ENCODE measurements around the gene SEMA3A. TPM values are rescaled to one million over a fixed set of nuclear protein-coding genes. Genes with fewer than 3 reads are reported as not detected.

Gene SEMA3A
- total RNA-seq, 4 donors from 2014 or later, result 2.9 to 42.5 (median 25.7) TPM

GRCh38 chr7:84039432-84039831 lies 155.2 kb downstream of the SEMA3A start:
- TF ChIP-seq, protein P1, sequence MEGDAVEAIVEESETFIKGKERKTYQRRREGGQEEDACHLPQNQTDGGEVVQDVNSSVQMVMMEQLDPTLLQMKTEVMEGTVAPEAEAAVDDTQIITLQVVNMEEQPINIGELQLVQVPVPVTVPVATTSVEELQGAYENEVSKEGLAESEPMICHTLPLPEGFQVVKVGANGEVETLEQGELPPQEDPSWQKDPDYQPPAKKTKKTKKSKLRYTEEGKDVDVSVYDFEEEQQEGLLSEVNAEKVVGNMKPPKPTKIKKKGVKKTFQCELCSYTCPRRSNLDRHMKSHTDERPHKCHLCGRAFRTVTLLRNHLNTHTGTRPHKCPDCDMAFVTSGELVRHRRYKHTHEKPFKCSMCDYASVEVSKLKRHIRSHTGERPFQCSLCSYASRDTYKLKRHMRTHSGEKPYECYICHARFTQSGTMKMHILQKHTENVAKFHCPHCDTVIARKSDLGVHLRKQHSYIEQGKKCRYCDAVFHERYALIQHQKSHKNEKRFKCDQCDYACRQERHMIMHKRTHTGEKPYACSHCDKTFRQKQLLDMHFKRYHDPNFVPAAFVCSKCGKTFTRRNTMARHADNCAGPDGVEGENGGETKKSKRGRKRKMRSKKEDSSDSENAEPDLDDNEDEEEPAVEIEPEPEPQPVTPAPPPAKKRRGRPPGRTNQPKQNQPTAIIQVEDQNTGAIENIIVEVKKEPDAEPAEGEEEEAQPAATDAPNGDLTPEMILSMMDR (IDR thresholded peaks at IDR 0.05; ENCODE audit: low read depth), result no peak

DNA sequence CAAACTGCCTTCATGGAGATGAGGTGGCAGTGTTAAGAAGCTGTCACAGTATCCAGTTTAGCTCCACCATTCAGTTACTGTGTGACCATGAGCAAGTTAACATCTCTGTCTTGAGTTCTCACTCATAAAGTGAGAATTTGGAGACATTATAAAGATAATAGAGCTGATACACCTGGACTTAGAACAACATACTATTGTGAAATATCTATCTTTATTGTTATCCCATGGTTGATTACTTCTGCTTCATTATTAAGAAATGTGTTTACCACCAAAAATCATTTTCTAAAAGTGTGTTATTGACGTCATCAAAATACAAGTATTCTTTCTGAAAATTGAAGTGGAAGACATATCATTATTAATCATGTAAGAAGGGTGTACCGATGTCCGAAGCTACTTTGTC lies 166.9 kb downstream of the SEMA3A start:
- TF ChIP-seq, protein P1 (IDR thresholded peaks at IDR 0.05; ENCODE audit: low read depth), result no peak

GRCh38 chr7:84025332-84025927 lies 169.2 kb downstream of the SEMA3A start:
- TF ChIP-seq, protein P1 (IDR thresholded peaks at IDR 0.05; ENCODE audit: low read depth), result no peak

DNA sequence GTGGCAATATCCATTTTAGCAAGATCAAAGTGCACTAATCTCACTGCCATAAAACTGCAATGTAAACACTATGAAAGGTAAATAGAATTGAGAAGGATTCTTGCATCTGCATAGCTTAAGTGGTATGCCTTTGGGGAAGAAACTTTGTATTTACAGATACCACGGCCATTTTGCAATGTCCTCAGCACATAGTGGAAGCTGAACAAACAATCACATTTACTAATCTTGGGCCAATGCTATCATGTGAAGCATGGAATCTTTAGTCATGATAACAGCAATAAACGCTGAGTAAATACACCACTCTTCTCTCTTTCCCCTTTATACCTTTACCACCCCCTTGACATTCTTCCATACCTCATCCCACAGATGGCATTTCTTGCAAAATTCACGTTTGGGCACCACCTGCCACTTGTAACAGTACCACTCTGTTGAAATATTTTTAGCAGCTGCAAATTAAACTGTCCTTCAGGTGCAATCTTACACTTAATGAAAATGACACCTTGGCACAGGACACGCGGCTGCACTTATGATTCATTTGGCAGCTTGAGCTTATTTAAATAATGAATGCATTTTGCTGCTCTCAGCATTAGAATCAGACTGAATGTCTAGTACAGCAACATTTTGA lies 171.8 kb downstream of the SEMA3A start:
- TF ChIP-seq, protein P1 (IDR thresholded peaks at IDR 0.05; ENCODE audit: low read depth), result no peak

- TF ChIP-seq, protein P1 (IDR thresholded peaks at IDR 0.05; ENCODE audit: low read depth), result no peak
Observed at GRCh38 chr7:84022009-84022408, 172.6 kb downstream of the SEMA3A start.

DNA sequence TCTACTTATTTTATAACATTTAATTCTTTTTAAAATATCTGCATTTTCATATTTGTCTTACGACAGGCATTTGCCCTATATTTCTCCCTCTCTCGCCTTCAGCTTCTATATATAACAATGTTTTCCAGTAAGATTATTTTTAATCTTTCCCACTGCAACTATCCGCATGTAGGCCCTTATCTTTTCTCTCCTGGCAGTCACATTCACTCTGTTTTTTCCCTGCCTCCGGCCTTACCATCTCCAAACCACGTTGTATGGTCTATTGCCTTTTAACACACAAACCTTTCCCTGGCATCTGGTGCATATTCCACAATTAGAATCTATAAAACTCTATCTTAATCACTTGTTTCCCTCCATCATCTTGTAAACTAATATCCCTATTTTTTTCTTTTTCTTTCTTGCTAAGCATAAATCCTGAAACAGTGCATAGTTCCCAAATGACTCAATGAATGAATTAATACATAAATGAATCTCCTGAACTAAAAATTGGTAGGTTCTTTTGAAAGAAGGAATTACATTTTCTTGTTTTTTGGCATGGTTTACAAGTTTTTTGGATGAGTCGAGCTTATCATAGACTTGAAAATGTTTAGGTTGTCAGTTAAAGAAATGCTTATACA lies 173.2 kb downstream of the SEMA3A start:
- TF ChIP-seq, protein P1 (IDR thresholded peaks at IDR 0.05; ENCODE audit: low read depth), result no peak

DNA sequence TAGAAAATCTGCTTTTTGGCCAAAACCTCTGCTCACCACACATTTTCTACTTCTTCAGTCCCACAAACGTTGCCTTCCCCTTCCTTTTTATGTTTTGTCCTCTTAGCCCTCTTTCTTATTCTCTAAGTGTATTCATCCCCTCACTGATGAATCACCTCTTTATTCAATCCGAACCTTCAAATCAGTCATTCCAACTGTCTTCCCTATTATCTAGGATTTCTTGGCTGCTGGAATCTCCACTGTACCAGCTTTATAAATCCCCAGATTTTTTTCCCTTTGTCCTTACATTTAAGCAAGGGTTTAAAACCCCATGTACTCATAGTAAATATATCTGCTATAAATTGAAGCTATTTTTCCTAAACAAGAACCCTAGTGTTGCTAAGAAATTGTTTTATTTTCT lies 176.9 kb downstream of the SEMA3A start:
- TF ChIP-seq, protein P1 (IDR thresholded peaks at IDR 0.05; ENCODE audit: low read depth), result no peak
